KMS-11 (cell line): ENCODE data around the gene RTL3.

ENCODE experiments used
- H2AFZ ChIP-seq: fragments of 200-600 bp; sonication (generic); 2 replicates; pipeline ENCODE4 v1.6.1; 2016; ENCODE audit warnings: antibody characterized with exemption, mixed run types, low read depth
- H3K27ac ChIP-seq: fragments of 200-600 bp; sonication (generic); 2 replicates; pipeline ENCODE4 v1.6.1; 2016; ENCODE audit warnings: mild to moderate bottlenecking, mixed run types
- H3K27me3 ChIP-seq: fragments of 200-600 bp; sonication (generic); 2 replicates; pipeline ENCODE4 v1.6.1; 2017; ENCODE audit warnings: mild to moderate bottlenecking, low read depth, mixed run types, moderate library complexity; ENCODE audit not compliant: insufficient read depth
- H3K36me3 ChIP-seq: fragments of 200-600 bp; sonication (generic); 2 replicates; pipeline ENCODE4 v1.6.1; 2017; ENCODE audit warnings: mild to moderate bottlenecking, mixed run types; ENCODE audit not compliant: insufficient read depth
- H3K4me1 ChIP-seq: fragments of 200-600 bp; sonication (generic); 2 replicates; pipeline ENCODE4 v1.6.1; 2016; ENCODE audit warnings: mild to moderate bottlenecking, low read depth, mixed run types; ENCODE audit not compliant: poor library complexity, severe bottlenecking
- H3K4me2 ChIP-seq: fragments of 200-600 bp; sonication (generic); 2 replicates; pipeline ENCODE4 v1.7.0; 2016; ENCODE audit warnings: mild to moderate bottlenecking, mixed run types
- H3K4me3 ChIP-seq: fragments of 200-600 bp; sonication (generic); IDR thresholded peaks from 2 replicates; pipeline ENCODE4 v1.6.1; 2017; ENCODE audit warnings: low read depth, low read length, mixed read lengths; ENCODE audit not compliant: insufficient read depth
- H3K79me2 ChIP-seq: fragments of 200-600 bp; sonication (generic); 2 replicates; pipeline ENCODE4 v1.6.1; 2016; ENCODE audit warnings: low read depth, mixed run types; ENCODE audit not compliant: insufficient read depth
- H3K9ac ChIP-seq: fragments of 200-600 bp; sonication (generic); 2 replicates; pipeline ENCODE4 v1.6.1; 2016; ENCODE audit warnings: mild to moderate bottlenecking, mixed run types
- H4K20me1 ChIP-seq: fragments of 200-600 bp; sonication (generic); 2 replicates; pipeline ENCODE4 v1.6.1; 2016; ENCODE audit warnings: mild to moderate bottlenecking, mixed run types; ENCODE audit not compliant: insufficient read depth
- TF ChIP-seq, protein P1 (sequence below): fragments of 200-600 bp; sonication (generic); conservative IDR thresholded peaks from 2 replicates; pipeline ENCODE4 v1.6.1; 2017; ENCODE audit warnings: low read depth, mild to moderate bottlenecking, antibody characterized with exemption, low read length, moderate library complexity, mixed read lengths

Gene RTL3

DNA sequence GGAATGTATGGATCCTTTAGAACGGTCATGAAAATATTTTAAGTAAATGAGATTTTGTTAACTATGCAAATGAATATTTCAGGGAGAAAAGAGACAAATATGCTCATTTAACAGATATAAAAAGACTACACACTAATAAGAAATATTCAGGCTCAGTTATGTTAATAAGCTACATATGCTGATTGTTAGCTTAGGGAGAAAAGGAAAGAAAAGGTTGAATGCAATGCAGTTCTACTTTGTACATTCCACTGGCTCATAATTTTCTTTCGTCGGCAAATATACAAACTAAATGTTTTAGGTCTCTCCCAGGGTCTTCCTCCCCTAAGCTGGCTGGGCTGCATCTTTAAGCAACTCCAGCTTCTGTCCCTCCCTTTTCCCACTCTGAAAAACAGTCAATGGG, 2.7 kb upstream of the RTL3 start:
- Histone ChIP-seq H3K9ac (no peak overlapping the region), H3K4me1 (no peaks in the 10 kb centered on the region), H4K20me1 (no peaks in the 10 kb centered on the region), H3K36me3 (no peaks in the 10 kb centered on the region), H3K79me2 (no peaks in the 10 kb centered on the region), H3K27ac (no peak overlapping the region), H3K4me2 (no peak overlapping the region), H3K27me3 (no peaks in the 10 kb centered on the region), H3K4me3 (no peak overlapping the region), H2AFZ (no peak overlapping the region)
- TF ChIP-seq, protein P1, sequence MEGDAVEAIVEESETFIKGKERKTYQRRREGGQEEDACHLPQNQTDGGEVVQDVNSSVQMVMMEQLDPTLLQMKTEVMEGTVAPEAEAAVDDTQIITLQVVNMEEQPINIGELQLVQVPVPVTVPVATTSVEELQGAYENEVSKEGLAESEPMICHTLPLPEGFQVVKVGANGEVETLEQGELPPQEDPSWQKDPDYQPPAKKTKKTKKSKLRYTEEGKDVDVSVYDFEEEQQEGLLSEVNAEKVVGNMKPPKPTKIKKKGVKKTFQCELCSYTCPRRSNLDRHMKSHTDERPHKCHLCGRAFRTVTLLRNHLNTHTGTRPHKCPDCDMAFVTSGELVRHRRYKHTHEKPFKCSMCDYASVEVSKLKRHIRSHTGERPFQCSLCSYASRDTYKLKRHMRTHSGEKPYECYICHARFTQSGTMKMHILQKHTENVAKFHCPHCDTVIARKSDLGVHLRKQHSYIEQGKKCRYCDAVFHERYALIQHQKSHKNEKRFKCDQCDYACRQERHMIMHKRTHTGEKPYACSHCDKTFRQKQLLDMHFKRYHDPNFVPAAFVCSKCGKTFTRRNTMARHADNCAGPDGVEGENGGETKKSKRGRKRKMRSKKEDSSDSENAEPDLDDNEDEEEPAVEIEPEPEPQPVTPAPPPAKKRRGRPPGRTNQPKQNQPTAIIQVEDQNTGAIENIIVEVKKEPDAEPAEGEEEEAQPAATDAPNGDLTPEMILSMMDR = no peak

DNA sequence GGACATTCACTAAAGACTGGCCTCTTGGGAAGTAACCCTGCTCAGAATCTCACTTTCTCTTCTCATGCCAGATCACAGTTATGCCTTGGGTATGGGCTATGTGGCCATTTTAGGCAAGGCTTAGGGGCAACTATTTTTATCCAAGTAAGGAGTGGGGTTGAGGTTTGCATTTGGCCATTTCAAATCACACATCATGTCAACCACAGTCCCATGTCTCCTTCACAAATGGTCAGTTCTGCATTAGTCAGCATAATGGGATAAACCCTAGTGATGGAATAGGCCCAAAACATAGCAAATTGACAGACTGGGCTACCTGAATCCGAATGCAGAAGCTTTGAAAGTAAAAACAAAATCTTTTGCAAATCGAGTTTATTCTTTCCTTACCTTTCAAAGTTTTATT, 827 bp upstream of the RTL3 start:
- Histone ChIP-seq H3K9ac (no peak overlapping the region), H2AFZ (no peak overlapping the region), H3K4me1 (no peaks in the 10 kb centered on the region), H3K4me2 (no peak overlapping the region), H3K79me2 (no peaks in the 10 kb centered on the region), H4K20me1 (no peaks in the 10 kb centered on the region), H3K36me3 (no peaks in the 10 kb centered on the region), H3K27ac (no peak overlapping the region), H3K4me3 (no peak overlapping the region), H3K27me3 (no peaks in the 10 kb centered on the region)
- TF ChIP-seq, protein P1 = no peak

DNA sequence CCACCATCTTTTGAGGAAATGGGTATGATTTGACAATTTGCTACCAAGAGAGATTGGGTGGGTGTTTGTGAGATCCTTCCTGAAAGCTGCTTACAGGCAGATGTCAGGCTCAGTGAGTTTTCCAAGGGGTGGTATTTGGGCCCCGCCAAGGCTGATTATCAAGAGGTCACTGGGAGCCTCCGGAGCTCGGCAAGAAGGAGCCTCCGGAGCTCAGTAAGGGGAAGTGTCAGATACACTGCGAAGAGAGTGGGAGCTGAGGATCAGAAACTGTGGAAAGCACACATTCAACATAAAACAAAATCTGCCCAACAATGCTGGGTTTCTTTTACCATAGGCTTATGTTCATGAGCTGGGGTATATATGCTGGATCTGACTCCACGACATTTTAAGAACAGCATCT, 714 bp downstream of the RTL3 start:
- Histone ChIP-seq H3K4me1 (peaks cover 6% of the 10 kb centered on the region), H4K20me1 (no peaks in the 10 kb centered on the region), H3K27ac (no peak overlapping the region), H3K4me2 (no peak overlapping the region), H3K4me3 (no peak overlapping the region), H2AFZ (no peak overlapping the region), H3K27me3 (no peaks in the 10 kb centered on the region), H3K36me3 (no peaks in the 10 kb centered on the region), H3K79me2 (no peaks in the 10 kb centered on the region), H3K9ac (no peak overlapping the region)
- TF ChIP-seq, protein P1 = no peak

DNA sequence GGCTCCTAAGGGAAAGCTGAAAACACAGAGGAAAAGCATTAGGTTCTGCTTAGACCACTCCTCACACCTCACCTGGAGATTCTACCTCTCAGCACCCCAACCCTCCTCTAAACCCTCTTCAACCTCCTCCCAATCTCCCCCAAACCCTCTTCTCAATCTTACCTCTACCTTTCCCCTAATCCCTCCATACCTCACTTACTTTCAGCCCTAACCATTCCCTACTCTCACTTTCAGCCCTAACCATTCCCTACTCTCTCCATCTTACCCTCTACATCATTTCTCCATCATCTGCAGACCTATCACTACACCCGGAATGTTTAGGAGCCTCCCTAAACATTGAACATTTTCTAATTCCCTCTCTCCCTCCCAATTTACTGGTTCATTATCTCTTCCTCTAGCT, 3.5 kb downstream of the RTL3 start:
- H3K4me3 ChIP-seq = no peak overlapping the region
- no peaks in the 10 kb centered on the region for H3K36me3 ChIP-seq
- no peaks in the 10 kb centered on the region for H3K79me2 ChIP-seq
- no peaks in the 10 kb centered on the region for H4K20me1 ChIP-seq
- no peak overlapping the region for H3K4me2 ChIP-seq
- H3K9ac ChIP-seq = no peak overlapping the region
- H3K27me3 ChIP-seq = no peaks in the 10 kb centered on the region
- H3K4me1 ChIP-seq = peaks cover 32% of the 10 kb centered on the region
- TF ChIP-seq, protein P1 = no peak
- H3K27ac ChIP-seq = no peak overlapping the region
- H2AFZ ChIP-seq = no peak overlapping the region
